Fibroblast of skin of abdomen (primary cell): Measurements from ENCODE around the gene IL11RA.
A peak's percentile ranks its signal among the peaks of the same experiment; 100 is the strongest.
"Not testable (repeated sequence)": the region's sequence is repeated elsewhere in the genome, so short reads cannot be mapped to it uniquely, and the experiment has no call there.

Source experiments
- DNase-seq: peaks from one replicate; pipeline ENCODE4 v3.0.0-alpha.2; 2013

Gene IL11RA

GRCh38 chr9:34629491-34629808, 22.5 kb upstream of the IL11RA start:
- DNase-seq = no peak

DNA sequence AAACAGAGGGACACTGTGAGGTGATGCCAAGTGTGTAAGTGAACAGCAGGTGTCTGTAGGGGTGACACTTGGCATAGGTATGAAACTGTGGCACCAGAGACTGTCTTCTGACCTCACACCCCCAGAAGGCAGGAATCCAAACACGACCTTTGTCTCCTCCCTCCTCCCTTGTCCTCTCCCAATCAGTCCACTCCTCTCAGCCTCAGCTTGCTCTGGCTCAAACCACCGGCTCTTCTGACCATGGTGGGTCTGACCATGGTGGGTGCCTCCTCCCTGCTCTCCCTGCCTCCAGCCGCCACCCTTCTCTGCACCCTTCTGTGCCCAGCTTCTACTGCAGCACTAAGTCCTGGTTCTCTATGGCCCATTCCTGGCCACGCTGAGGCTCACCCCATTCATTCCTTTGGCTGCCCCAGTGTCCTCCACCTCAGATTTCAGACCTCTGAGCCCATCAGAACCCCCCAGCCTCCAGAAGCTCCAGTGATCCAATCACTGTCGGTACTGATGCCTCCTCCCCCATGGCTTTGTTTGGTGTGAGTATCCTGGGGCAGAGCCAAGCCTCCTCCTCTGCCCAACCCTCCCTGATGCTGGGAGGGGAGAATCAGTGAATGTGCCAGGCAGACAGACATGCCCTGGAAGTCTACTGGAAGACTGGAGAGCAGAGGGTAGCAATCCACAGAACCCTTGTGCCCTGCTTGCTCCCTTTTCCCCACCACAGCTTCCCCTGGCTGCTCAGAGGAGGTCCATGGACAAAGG, 21.4 kb upstream of the IL11RA start:
- no peak for DNase-seq

GRCh38 chr9:34633166-34633565, 18.8 kb upstream of the IL11RA start:
- DNase-seq = no peak

- DNase-seq = peak; percentile 52
These were observed 18.0 kb upstream of the IL11RA start for GRCh38 chr9:34633851-34634550.

DNA sequence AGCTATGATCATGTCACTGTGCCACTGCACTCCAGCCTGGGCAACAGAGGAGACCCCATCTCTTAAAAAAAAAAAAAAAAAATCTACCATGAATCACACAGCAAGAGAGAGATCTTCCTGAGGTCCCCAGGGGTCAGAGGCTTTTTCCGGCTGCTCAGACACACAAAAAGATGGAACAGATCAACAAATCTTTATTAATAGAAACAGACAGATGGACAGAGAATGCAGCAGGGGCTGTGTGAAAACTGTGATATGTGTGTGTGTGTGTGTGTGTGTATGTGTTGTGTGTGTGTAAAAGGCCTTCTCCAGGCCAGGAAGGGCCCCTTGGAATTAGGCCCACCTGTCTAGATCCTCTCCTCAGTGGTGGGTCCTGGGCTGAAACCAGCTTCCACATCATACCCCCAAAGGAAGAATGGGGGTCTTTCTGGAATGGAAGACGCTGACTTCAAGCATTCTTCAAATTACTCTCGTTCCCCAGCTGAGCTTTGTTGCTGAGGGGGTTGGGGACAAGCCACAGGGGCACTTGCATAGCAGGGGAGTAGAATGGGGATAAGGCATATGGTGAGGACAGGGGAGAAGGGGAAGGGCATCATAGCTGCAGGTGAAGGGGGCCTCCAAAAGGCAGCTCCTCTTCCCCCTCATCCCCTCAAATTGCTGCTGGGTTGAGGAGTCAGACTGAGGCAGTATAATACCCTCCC, 17.3 kb upstream of the IL11RA start:
- DNase-seq = no peak

GRCh38 chr9:34635556-34635955, 16.4 kb upstream of the IL11RA start:
- DNase-seq = no peak

DNA sequence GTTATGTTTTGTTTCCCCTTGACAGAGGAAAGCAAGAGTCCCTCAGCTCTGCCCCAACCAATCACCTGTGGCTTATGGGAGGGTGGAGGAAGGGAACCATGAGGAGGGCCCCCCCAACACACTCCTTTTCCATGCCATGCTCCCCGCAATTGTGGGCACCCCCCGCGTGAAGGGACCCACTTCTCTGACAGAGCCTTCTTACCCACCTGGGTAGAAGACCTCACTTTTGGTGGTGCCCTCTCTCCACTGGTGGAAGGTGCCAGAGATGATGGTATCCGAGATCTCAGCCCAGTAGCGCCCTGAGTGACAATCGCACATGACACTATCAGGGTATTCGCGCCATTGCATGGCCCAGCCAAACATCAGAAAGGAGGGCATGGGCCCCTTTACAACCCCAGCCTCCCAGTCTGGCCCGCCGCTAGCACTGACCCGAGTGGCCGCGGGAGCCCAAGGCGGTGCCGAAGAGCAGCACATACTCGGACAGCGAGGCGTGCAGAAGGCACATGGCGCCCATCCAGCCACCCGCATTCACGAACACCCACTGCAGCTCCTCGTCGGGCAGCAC, 15.1 kb upstream of the IL11RA start:
- DNase-seq = no peak

DNA sequence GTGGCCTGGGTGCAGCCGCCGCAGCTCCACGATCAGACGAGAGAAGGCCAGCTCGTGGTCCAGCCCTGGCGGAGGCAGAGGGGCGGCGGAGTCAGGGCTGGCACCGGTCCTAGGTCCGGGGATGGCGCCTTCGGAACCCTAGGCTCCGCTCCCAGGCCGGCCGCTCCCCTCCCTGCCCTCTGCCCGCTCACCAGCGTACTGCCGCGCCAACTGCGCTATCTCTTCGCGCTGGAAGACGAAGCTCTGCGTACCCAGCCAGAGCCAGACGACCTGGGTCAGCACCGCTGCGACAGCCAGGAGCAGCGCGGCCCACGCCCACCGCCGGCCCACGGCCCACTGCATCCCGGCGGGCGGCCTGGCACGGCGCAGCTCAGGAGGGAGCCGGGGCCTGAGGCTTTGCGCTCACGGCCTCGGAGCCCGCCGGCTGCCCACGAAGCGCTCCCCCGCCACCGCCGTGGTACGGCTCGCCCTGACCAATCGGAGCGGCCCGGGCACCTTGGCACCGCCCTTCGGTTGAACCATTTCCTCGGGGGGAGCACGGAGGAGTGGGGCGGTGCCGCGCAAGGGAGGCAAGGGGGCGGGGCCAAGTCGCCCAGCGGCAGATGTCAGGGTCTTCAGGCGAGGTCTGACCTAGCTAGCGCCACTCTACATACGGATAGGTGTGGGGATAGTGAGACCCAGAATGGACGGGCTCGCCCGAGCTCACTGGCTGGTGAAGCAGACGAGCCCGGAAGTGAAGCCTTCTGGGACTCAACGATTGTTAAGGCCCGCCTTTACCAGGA, 14.4 kb upstream of the IL11RA start, which contains the start of gene SIGMAR1:
Gene SIGMAR1 (minus strand): TSS at position 432 of the 782 bp plus-strand sequence. CDS start 90 bp downstream, at position 342.
- peak; percentile 94 for DNase-seq

- DNase-seq = no peak
These were observed 13.9 kb upstream of the IL11RA start for GRCh38 chr9:34638138-34638445.

DNA sequence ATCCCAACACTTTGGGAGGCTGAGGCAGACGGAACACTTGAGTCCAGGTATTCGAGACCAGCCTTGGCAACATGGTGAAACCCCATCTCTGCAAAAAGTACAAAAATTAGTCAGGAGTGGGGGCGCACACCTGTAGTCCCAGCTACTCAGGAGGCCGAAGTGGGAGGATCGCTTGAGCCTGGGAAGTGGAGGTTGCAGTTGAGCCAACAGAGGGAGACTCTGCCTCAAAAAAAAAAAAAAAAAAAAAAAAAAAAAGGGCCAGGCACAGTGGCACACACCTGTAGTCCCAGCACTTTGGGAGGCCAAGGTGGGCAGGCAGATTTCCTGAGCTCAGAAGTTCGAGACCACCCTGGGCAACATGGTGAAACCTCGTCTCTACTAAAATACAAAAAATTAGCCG, 12.7 kb upstream of the IL11RA start:
- not testable (repeated sequence) for DNase-seq

- DNase-seq = no peak
These were observed 9.3 kb upstream of the IL11RA start for GRCh38 chr9:34642679-34643078.

- no peak for DNase-seq
These were observed 7.1 kb upstream of the IL11RA start for GRCh38 chr9:34644766-34645314.

- peak; percentile 85 for DNase-seq
These were observed 5.5 kb upstream of the IL11RA start, which contains the start of gene GALT for GRCh38 chr9:34646211-34647083. TSS of gene GALT (plus strand) at chr9:34646675. CDS start at chr9:34646705, 30 bp downstream.

- no peak for DNase-seq
These were observed 4.9 kb upstream of the IL11RA start for GRCh38 chr9:34647084-34647403.

DNA sequence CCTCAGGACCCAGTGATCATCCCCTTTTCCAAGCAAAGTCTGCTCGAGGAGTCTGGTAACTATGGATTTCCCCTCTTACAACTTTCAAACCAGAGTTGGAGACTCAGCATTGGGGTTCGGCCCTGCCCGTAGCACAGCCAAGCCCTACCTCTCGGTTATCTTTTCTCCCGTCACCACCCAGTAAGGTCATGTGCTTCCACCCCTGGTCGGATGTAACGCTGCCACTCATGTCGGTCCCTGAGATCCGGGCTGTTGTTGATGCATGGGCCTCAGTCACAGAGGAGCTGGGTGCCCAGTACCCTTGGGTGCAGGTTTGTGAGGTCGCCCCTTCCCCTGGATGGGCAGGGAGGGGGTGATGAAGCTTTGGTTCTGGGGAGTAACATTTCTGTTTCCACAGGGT, 4.3 kb upstream of the IL11RA start:
- no peak for DNase-seq

- DNase-seq = no peak
These were observed 3.3 kb upstream of the IL11RA start for GRCh38 chr9:34648673-34649072.

- no peak for DNase-seq
These were observed 1.2 kb upstream of the IL11RA start for GRCh38 chr9:34650816-34651215.

GRCh38 chr9:34651321-34651720, 664 bp upstream of the IL11RA start:
- no peak for DNase-seq

GRCh38 chr9:34652602-34653000, 616 bp downstream of the IL11RA start:
- DNase-seq = no peak

- peak; percentile 68 for DNase-seq
These were observed 1.4 kb downstream of the IL11RA start for GRCh38 chr9:34653151-34654072.
